ENCODE results near the gene CPNE5. TPM values are rescaled to one million over a fixed set of nuclear protein-coding genes. Genes with fewer than 3 reads are reported as not detected.

CPNE5 gene
- total RNA-seq, 6 experiments from 2014 or later = 0.12 to 0.84 (median 0.23) TPM

GRCh38 chr6:36858407-36858981 lies 19.2 kb upstream of the CPNE5 start:
- WGBS (ENCODE audit: insufficient coverage, low coverage, low lambda C conversion rate, missing lambda C conversion rate) = 70% methylated on average over 2 of the region's 6 CpGs
- Histone ChIP-seq H3K4me1 (no peaks in the 10 kb centered on the region), H3K4me3 (no peak overlapping the region), H3K27me3 (no peaks in the 10 kb centered on the region), H3K27ac (no peak overlapping the region), H3K36me3 (peaks cover 0 to 8% (median 4%) of the 10 kb centered on the region in 4 donors), H3K9me3 (no peaks in the 10 kb centered on the region)
- ATAC-seq (peak in 3 of 4 donors; percentile 28 to 38 (median 30)), DNase-seq (peak in 1 of 3 donors; percentile 52)
- intact Hi-C loops (cut with DNase I) = no loop called here
- TF ChIP-seq POLR2A (IDR thresholded peaks at IDR 0.05) (no peak), CTCF (IDR thresholded peaks at IDR 0.05) (no peak)

GRCh38 chr6:36857325-36857724 lies 18.1 kb upstream of the CPNE5 start:
- 100% methylated on average over 4 of the region's 4 CpGs for WGBS (ENCODE audit: insufficient coverage, low coverage, low lambda C conversion rate, missing lambda C conversion rate)
- intact Hi-C loops (cut with DNase I) = no loop called here
- Histone ChIP-seq H3K27me3 (no peaks in the 10 kb centered on the region), H3K9me3 (no peaks in the 10 kb centered on the region), H3K4me1 (peaks cover 0 to 6% (median 0%) of the 10 kb centered on the region in 4 donors), H3K36me3 (peaks cover 0 to 8% (median 4%) of the 10 kb centered on the region in 4 donors), H3K4me3 (no peak overlapping the region), H3K27ac (no peak overlapping the region)
- ATAC-seq (no peak), DNase-seq (no peak)
- TF ChIP-seq POLR2A (IDR thresholded peaks at IDR 0.05) = no peak
- no peak for TF ChIP-seq CTCF (IDR thresholded peaks at IDR 0.05)

- peak in 2 of 4 donors; percentile 11 to 21 for ATAC-seq
- TF ChIP-seq CTCF (IDR thresholded peaks at IDR 0.05) = no peak
- TF ChIP-seq POLR2A (IDR thresholded peaks at IDR 0.05) = no peak
- H3K27me3 ChIP-seq = no peaks in the 10 kb centered on the region
- H3K27ac ChIP-seq = no peak overlapping the region
- peaks cover 0 to 8% (median 4%) of the 10 kb centered on the region in 4 donors for H3K36me3 ChIP-seq
- peaks cover 0 to 6% (median 0%) of the 10 kb centered on the region in 4 donors for H3K4me1 ChIP-seq
- DNase-seq = peak in 2 of 3 donors; percentile 42 to 60
- no peaks in the 10 kb centered on the region for H3K9me3 ChIP-seq
- intact Hi-C loops (cut with DNase I) = no loop called here
- no peak overlapping the region for H3K4me3 ChIP-seq
- 50% methylated on average over 8 of the region's 8 CpGs for WGBS (ENCODE audit: insufficient coverage, low coverage, low lambda C conversion rate, missing lambda C conversion rate)
Measured at GRCh38 chr6:36856277-36856676, 17.0 kb upstream of the CPNE5 start.

GRCh38 chr6:36855750-36856149 lies 16.5 kb upstream of the CPNE5 start:
- no peak for TF ChIP-seq CTCF (IDR thresholded peaks at IDR 0.05)
- TF ChIP-seq POLR2A (IDR thresholded peaks at IDR 0.05) = no peak
- H3K4me1 ChIP-seq = peaks cover 0 to 6% (median 0%) of the 10 kb centered on the region in 4 donors
- no peak overlapping the region for H3K27ac ChIP-seq
- DNase-seq (no peak), ATAC-seq (no peak)
- H3K4me3 ChIP-seq = no peak overlapping the region
- H3K27me3 ChIP-seq = no peaks in the 10 kb centered on the region
- intact Hi-C loops (cut with DNase I) = no loop called here
- no CpG with 5 or more reads among the region's 10 CpGs for WGBS (ENCODE audit: insufficient coverage, low coverage, low lambda C conversion rate, missing lambda C conversion rate)
- H3K9me3 ChIP-seq = no peaks in the 10 kb centered on the region
- H3K36me3 ChIP-seq = peaks cover 0 to 8% (median 4%) of the 10 kb centered on the region in 4 donors
